AG09319 (cell line): ENCODE data around the gene ADAMTS17.
"Not testable (repeated sequence)": the region's sequence is repeated elsewhere in the genome, so short reads cannot be mapped to it uniquely, and the experiment has no call there.

Source experiments
- DNase-seq: peaks from one replicate; pipeline ENCODE4 v3.0.0-alpha.2; 2010; ENCODE audit warnings: low read depth; ENCODE audit errors: extremely low read depth
- CTCF ChIP-seq: IDR thresholded peaks from 2 replicates; pipeline ENCODE4 v1.5.1; 2011; ENCODE audit warnings: low read depth, mild to moderate bottlenecking, inconsistent platforms, low read length, moderate library complexity

Gene ADAMTS17

GRCh38 chr15:99980752-99981151 lies 361.0 kb downstream of the ADAMTS17 start:
- no peak for DNase-seq
- no peak for TF ChIP-seq CTCF

DNA sequence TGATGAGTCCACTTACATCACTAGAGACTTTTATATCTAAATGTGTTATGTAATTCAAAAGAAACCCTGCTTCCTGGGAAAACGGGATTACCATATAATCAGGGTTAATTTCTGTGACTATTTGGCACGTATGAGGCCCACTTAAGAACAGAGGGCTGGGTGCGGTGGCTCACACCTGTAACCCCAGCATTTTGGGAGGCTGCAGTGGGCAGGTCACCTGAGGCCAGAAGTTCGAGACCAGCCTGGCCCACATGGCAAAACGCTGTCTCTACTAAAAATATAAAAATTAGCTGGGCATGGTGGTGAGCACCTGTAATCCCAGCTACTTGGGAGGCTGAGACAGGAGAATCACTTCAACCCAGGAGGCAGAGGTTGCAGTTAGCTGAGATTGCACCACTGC lies 361.9 kb downstream of the ADAMTS17 start:
- not testable (repeated sequence) for DNase-seq

- DNase-seq, result no peak
- TF ChIP-seq CTCF, result no peak
Observed at GRCh38 chr15:99979371-99979770, 362.4 kb downstream of the ADAMTS17 start.

GRCh38 chr15:99978426-99978825 lies 363.3 kb downstream of the ADAMTS17 start:
- no peak for DNase-seq

GRCh38 chr15:99977929-99978328 lies 363.8 kb downstream of the ADAMTS17 start:
- no peak for DNase-seq
- no peak for TF ChIP-seq CTCF

More at GRCh38 chr15:99978426-99978825, 363.3 kb downstream of the ADAMTS17 start:
- no peak for TF ChIP-seq CTCF

GRCh38 chr15:99976811-99977271 lies 364.9 kb downstream of the ADAMTS17 start:
- TF ChIP-seq CTCF, result no peak
- no peak for DNase-seq

GRCh38 chr15:99976000-99976399 lies 365.8 kb downstream of the ADAMTS17 start:
- TF ChIP-seq CTCF, result no peak

GRCh38 chr15:99974246-99974645 lies 367.5 kb downstream of the ADAMTS17 start:
- no peak for TF ChIP-seq CTCF
- DNase-seq, result no peak

More at GRCh38 chr15:99976000-99976399, 365.8 kb downstream of the ADAMTS17 start:
- DNase-seq, result no peak
